GM10266 (cell line): Measurements from ENCODE around the gene PRKG1.

Source experiments
- DNase-seq: peaks from one replicate; pipeline ENCODE4 v3.0.0; 2012; ENCODE audit errors: extremely low spot score
- TF ChIP-seq, protein P1 (sequence below): IDR thresholded peaks from 2 replicates; pipeline ENCODE4 v1.5.1; 2012; ENCODE audit warnings: mild to moderate bottlenecking, low read depth; ENCODE audit not compliant: control insufficient read depth, insufficient read depth; ENCODE audit errors: missing control alignments

Gene PRKG1

DNA sequence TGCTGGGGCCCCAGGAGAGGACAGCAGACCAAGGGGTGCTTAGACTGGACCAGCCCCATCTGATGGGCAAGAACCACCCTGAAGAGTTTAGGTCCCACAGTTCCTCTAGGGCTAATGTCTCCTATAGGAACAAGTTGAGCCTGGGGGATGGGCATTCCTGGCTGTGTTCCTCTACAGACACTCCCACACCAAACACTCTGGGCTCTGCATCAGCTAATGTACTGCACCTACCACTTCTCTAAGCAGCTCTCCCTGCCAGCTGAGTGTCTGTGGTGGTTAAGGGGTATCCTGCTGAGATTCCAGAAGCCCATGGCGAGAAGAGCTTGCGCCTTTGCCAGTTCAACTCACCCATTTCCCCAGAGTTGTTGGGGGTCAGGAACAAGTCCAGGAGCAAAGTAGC is 909.2 kb downstream of the PRKG1 start:
- TF ChIP-seq, protein P1, sequence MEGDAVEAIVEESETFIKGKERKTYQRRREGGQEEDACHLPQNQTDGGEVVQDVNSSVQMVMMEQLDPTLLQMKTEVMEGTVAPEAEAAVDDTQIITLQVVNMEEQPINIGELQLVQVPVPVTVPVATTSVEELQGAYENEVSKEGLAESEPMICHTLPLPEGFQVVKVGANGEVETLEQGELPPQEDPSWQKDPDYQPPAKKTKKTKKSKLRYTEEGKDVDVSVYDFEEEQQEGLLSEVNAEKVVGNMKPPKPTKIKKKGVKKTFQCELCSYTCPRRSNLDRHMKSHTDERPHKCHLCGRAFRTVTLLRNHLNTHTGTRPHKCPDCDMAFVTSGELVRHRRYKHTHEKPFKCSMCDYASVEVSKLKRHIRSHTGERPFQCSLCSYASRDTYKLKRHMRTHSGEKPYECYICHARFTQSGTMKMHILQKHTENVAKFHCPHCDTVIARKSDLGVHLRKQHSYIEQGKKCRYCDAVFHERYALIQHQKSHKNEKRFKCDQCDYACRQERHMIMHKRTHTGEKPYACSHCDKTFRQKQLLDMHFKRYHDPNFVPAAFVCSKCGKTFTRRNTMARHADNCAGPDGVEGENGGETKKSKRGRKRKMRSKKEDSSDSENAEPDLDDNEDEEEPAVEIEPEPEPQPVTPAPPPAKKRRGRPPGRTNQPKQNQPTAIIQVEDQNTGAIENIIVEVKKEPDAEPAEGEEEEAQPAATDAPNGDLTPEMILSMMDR, result no peak
- no peak for DNase-seq

DNA sequence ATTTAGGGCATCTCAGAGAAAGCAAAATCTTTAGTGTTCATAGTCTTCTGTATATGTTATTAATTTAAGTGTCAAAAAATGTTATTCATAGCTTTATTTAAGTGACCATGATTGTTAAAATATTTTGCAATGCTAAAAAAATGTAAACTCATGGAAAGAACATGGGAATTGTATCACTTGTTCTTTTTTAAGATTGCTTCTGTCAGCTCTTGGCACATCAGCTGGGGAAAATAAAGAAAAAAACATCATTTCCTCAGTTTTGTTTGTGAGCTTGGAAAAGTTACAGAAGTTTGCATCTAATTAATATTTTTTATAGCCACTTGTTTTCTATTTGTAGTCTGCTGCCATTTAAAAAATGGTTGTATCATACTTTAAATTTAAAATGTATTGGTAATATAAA is 911.0 kb downstream of the PRKG1 start:
- no peak for DNase-seq
- TF ChIP-seq, protein P1, result no peak

DNA sequence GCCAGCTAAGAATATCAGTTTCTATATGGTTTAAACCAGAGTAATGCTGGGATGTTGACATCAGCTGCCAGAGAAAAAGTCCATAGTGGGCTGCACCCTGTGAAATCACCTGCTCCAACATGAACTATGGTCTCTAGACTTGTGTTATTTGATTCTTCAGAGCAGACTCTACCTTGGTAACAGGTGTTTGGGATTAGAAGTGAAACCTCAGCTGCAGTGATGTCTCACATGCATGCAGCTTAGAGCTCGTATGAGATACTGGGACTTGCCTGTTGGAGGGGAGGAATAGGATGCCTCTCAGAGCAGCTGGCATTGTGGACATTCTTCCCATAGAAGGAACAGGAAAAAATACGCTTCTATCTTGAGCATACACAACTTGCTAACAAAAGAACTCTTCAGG is 912.2 kb downstream of the PRKG1 start:
- DNase-seq, result no peak
- TF ChIP-seq, protein P1, result no peak

DNA sequence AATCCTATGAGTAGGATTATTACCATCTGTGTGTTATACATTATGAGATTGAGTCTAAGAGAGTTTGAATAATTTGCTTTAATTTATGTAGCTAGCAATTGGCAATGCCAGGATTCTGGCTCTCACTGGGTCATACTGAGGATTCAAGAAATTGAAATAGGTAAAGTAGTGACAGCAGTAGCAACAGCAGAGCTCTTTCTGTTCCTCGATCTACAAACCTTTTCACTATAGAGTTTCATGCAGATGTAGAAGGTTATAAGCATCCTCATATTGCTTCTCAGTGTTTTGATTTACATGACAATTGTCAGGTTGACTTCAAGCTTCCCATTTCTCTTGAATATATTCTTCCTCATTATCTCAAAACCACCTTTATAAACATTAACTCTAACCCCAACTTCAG is 919.2 kb downstream of the PRKG1 start:
- TF ChIP-seq, protein P1, result no peak
- DNase-seq, result no peak

DNA sequence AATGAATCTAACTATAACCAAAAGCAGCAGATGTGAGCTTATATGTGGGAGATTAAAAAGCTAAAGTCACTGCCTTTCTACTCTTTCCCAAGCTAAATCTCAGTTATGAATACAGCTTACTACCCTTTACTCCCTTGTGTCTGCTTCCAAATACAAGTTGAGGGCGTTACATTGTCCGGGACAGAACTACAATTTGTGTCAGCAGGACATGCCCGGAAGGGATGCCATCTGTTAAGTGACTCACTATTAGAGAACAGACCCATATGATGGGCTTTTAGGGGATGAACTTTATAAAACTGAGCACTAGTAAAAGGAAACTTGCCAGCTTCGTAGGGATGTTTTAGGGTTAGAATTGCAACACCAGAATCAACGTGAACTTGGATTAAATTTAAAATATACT is 924.8 kb downstream of the PRKG1 start:
- no peak for DNase-seq
- TF ChIP-seq, protein P1, result no peak

DNA sequence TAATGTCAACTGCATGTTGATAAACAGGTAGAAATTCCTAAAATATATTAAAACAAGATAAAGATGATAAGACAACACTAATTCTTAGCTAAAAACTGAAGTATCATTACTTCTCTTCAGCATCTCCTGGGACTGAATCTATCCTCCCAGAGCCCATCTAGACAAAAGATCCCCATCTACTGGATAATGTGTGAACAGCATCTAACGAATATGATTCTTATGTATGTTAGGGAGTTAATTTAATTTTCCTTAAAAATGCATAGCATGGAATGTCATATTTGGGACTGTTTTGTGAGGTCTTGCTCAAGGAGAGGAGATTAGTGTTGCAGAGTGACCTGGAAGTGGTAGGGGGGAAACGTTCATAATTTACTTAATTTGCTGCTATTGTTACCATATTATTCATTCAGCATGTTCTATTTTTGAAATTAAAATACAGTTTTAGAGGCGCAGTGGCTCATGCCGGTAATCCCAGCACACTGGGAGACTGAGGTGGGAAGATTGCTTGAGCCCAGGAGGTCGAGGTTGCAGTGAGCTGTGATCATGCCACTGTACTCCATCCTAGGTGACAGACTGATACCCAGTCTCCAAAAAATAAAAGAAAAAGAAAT is 930.2 kb downstream of the PRKG1 start:
- DNase-seq, result peak; percentile 20
- TF ChIP-seq, protein P1, result peak; percentile 43

DNA sequence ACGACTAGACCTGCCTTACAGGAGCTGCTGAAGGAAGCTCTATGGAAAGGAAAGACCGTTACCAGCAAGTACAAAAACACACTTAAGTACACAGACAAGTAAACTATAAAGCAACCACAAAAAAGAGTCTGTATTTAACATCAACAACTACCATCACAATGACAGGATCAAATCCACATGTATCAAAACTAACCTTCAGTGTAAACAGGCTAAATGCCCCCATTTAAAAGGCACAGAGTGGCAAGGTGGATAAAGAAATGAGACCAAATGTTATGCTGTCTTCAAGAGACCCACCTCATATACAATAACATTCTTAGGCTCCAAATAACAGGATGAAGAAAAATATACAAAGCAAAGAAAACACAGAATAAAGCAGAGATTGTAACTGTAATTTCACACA is 932.8 kb downstream of the PRKG1 start:
- TF ChIP-seq, protein P1, result no peak
- no peak for DNase-seq
